Limb (tissue), 2 donors: ENCODE measurements around the gene TLE1.

Experiments used
- DNase-seq, 2 donors: peaks; one replicate each; pipeline ENCODE4 v3.0.0-alpha.2; 2016; ENCODE audit errors: extremely low spot score in 2 of 2

Gene TLE1

DNA sequence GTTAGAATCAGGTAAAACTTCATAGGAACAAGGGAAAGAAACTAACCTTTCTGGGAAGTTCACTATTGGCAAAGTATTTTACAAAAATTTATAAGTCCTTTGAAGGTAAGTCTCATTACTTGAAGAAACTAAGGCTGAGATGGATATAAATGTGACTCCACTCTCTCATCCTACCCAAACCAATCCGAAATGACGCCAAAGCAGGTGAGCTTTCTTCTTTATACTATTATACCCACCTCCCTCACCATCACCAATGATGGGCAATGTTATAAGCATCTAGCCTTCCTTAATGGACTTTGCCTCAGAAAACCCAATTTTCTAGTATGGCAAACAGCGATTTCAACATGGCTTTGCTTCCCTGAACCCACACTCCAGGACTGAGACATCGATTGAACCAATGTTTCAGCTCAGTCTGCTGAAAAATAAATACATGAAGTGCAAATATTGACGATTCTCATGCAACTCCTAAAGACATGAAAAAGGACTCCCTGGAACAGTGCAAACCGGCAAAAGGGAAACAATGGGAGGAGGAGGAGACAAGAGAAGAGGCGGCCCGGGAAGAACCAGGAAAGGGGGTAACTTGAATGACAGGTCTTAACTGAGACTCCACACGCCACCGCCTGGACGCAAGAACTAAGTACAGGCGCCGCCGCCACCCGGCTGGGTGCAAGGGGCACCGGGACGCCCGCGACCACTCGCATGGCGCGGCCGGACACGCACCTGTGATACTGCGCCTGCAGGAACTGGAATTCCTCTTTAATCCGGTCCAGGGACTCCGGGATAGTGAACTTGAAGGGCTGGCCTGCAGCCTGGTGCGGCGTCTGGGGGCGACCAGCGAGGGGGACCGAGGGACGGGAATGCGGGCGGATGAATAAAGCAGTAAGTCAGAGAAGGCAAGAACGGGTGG is 2.5 kb downstream of the TLE1 start:
- peak; percentile 88 to 90 for DNase-seq

DNA sequence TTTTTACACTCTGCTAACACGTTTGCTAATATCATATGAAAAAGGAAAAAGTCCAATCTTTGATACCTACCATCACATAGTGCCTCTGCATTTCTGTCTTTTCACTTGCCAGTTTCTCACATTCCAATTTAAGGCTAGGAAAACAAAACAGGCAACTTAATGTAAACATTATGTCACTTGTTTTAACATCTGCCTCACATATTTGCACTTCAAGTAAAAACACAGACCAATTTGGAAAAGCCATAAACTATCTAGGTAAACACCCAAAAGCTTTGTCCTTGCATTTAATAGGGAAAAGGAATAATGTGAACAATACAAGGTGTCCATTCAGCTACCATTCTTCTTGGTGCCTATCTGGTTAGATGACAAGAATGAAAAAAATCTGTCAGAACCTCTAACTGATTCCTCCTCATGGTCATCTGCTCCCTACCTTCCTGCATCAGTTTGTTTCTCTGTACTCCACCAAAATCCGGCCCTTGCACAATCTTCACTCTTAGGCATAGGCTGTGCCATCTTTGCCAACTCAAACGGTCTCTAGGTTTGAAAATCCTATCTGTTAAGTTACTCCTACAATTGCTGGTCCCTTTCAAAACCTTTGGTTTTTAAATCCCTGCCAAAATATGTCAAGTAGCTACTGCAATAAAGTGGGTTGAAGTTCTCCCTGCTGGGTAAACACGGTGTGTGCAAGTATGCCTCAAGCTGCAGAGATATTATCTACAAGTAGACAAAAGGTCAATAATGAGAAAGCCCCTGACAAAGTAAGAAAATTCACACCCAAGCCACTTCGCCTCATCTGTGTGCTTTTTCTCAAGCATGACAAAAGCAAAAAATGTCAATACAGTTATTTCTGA is 3.4 kb downstream of the TLE1 start:
- no peak for DNase-seq

DNA sequence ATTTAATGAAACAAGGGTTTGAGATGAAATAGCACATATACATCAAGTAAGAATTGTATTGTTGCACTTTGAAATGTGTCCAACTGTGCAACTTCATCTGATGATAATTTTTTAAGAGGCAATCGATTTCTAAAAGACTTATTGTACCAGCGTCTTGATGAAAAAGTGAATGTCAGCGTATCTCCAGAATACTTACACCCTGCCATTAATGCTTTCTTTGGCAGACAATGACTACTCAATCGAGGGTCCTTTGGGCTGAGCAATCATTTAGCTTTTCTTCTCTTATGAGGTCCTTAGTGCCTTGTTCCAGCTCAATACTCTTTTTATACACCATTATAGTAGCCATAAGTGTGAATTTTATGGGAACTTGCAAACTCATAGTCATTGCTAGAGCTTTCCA is 4.7 kb downstream of the TLE1 start:
- no peak for DNase-seq

DNA sequence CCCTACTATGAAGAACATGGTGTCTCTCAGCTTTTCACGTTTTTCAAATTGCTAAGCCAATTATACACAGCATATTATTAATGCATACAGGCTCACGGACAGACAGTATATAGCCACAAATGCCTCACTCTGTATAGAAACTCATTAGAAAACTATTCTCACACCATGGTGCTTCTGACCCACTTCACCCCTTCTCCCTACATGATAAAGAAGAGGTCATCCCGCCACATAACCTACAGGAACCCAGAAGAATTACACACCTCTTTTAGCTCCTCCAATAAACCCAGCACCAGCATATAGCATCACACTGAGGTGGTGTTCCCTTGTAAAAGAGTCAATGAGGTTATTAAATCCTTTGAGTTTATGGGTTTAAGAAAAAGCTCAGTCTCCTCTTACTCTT is 5.6 kb downstream of the TLE1 start:
- no peak for DNase-seq

DNA sequence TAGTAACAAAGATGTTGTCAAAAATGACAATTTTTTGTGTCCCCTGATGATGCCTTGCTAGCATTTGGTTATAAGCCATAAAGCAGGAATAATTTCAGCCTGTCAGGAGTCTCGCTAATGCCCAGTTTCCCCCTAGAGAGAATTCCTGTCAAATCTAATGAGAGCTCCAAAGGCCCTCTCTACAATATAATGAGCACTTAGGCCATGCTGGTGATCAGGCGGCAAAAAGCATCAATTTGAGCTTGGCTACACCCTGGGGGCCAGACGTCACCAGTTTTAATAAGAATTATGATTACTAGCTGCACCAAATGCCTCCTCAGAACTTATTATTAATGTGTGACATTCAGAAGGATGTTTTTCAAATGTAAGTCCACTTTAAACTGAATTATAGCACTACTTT is 6.1 kb downstream of the TLE1 start:
- DNase-seq = no peak

DNA sequence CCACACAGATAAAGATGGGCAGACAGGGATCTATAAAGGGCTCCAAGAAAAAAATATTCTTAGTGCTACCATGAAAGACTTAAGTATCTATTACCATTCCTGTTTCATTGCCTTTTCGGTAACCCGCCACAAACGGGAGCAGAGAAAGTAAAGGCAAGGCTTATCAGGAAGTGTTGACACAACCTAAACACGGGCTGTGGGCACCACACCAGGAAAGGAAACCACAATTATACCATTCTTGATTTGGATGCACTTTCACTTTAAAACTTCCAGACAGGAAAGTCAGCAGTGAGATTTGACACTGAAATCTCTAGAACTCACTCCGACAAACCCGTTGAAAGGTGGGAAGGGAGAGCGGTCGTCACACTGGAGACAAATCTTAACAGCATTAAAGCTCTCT is 6.5 kb downstream of the TLE1 start:
- DNase-seq = no peak

DNA sequence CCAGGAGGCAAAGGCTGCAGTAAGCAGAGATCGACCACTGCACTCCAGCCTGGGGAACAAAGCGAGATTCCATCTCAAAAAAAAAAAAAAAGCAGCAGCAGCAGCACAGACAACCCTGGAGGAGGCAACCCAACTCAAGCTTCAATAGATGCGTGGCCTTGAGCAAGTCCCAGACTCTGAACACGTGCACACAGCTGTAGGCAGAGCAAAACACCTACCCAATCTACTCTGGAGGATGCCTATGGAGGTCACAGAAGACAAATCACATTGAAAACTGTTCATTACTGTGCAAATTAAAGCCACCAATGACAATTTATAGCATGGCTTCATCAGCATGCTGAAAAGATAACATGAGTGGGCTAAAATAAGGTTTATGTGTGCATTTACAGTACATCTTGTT is 7.2 kb downstream of the TLE1 start:
- DNase-seq = no peak

DNA sequence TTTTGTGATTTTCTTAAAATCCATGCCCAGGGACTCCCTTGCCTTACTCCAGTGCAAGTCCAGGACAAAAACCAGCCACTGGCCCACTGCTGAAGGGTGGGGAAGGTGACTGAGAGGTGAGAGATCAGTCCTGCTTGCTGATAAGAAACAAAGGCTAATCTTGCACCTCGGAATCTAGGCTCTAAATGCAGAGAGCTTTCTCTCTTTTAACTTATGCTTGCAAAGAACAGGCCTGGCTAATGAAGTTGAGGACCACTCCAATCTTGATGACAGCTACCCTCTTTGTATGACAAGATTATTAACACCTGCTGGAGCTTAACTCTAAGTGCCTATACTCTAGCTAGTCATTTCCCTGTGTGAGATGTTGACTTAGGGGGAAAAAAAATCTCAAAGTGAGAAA is 8.8 kb downstream of the TLE1 start:
- DNase-seq = no peak

DNA sequence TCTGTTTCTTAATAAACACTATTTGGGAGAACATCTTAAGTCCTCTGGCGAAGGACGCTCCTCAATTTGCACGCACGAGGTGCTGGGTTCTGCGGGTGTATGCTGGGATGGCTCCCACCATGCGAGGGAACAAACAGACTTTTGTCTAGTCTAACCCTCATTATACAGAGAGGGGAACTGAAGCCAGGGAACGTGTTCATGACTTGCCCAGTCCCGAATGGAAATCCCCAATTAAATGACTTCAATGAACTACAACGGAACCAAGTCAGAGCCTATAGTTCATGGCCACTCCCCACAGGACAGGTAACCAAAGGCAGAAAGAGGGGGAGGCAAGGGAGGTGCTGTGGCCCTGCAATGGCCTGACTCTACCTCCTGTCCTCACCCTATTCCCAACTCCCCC is 9.3 kb downstream of the TLE1 start:
- no peak for DNase-seq

DNA sequence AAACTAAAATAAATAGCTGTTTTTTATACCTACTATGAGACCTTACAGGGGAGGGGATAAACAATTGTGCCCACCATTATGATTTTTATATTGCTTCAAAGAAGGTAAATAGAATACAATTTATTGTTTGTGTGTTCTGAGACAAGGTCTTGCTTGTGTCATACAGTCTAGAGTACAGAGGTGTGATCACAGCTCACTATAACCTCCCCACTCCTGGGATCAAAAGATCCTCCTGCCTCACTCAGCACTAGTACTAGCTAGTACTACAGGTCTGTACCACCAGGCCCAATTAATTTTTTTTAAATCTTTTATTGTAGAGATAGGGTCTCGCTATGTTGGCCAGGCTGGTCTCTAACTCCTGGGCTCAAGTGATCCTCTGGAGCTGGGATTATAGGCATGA is 11.3 kb downstream of the TLE1 start:
- no peak for DNase-seq

DNA sequence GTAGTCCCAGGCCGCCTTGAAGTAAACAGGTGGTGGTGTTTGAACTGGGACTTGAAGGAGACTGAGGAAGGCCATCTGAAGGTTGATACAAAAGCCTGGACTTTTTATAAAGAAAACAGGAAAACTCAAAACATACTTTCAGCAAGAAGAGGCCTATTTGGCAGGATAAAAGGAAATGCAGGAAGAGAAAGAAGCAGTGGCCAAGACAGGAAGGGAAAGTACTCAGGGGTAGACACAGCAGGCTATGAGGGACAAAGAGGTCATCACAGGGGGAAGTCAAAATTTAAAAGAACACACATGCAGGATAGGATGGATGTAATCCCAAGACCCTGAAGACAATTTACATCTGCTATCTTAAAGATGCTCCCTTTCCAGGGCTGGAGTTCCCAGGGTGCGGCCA is 13.0 kb downstream of the TLE1 start:
- no peak for DNase-seq

DNA sequence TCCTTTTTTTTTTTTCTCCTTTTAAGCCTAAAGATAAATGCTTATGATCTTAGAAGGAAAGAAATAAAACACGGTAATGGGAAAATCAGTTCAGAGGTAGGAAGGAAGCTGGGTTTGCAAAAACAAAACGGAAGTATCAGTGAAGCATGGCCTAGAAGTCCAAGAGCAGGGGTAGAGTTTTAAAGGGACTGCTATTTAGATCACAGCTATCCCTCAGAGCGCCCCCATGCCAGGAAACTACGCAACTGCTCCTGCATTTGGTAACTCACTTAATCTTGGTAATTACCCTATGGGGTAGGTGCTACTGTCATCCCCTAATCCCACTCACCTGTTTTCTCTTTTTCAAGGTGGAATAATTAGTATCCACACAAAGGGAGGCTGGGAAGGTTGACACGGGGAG is 16.0 kb downstream of the TLE1 start:
- DNase-seq = no peak

DNA sequence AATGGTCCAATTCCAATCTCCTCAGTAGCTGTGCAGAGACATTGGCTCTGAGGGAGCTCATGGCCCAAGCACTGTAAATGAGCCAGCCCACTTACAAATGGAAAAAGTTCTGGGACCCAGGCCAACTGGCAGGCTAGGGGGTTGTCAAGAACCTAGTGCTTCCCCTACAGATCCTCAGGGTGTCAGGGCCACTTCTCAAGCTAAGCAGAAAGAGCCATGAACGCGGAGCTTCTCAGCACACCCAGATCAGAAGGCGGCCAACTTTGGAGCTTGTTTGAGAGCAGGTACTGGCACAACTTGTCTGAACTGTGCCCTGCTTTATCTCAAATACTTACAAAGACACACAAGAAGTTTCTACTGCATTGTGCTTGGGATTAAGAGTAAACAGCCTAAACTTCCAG is 17.5 kb downstream of the TLE1 start:
- peak; percentile 80 to 86 for DNase-seq

DNA sequence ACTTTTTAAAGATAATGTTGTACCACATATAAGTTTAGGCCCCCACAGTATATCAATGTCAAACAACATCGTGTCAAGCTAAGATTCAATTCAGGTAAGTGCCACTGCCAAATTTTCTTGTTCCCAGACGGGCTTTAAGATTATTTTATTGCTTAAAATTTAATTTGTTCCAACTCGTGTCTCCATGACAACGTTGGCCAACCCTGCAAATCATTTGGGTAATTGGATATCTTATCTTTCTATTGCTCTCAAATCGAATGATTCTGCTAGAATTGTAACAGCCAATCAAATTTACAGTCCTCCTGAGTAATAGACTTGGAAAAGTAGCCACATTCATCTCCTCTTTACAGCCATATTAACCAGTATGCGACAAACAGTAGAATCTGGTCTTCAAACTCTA is 19.5 kb downstream of the TLE1 start:
- no peak for DNase-seq

DNA sequence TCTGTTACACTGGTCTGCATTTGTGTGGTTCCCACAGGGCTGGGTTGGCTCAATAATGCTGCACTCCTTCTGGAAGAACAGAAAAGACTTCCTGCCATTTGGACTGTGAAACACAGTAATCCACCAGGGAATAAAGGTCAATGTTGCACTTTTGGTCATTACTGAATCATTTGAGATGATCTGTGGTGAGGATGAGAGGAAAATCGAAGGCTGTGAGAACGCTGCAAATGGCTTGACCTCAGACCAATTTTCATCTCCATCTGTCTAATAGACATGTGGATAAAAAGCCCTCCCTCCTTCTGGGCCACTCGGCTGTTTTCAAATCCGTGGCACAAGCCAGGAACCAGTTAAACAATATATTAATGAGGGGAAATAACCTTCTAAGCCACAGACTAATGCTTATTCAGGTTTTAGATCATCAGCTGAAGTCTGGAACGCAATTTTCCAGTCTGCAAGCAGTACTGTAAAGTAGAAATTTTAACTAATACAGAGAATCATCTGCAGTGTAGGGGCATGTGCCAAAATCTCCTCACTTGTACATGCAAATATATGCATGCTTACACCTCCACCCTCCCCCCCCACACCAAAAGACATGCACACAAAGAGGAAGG is 20.2 kb downstream of the TLE1 start:
- peak in 1 of 2 donors; percentile 39 for DNase-seq

DNA sequence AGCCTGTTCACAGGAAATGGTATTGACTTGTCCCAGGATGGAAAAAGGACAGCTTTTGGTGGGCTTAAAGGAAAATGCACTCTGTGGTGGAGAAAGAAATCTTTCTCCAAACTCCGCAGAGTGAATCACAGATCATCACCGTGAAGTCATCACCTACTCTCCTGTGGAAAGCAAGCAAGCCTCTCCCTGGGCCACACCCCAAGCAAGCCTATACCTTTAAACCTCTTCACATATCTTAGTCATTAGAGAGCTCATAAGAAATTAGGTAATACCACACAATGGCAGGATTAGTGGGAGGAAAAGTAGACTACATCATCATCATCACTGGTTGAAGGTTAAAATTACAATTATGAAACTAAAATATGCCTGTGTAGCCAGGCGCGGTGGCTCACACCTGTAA is 23.2 kb downstream of the TLE1 start:
- DNase-seq = no peak

DNA sequence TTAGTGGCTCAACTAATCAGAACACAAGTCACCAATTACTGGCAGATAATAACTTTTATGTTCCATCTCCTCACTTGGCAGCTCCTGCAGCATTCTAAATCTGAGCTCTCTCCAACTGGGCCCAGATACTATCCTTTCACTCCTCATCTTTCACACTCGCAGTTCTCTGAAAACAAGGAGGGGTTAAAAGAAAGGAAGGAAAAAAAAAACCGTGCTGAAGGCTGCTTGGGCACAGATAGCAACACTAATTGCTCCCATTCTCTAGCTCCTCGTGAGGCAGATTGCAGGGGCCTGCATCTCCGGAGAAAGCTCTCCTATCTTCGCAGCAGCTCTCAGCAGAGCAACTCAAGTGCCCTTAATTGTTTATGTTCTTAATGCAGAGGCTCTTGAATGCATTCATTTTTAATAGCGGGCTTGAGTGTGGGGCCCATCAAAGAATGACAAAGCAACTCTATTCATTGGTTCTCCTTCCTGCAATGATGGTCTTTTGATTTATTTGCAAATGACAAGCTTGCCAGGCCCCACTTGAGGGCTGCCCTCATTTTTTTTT is 23.9 kb downstream of the TLE1 start:
- no peak for DNase-seq

DNA sequence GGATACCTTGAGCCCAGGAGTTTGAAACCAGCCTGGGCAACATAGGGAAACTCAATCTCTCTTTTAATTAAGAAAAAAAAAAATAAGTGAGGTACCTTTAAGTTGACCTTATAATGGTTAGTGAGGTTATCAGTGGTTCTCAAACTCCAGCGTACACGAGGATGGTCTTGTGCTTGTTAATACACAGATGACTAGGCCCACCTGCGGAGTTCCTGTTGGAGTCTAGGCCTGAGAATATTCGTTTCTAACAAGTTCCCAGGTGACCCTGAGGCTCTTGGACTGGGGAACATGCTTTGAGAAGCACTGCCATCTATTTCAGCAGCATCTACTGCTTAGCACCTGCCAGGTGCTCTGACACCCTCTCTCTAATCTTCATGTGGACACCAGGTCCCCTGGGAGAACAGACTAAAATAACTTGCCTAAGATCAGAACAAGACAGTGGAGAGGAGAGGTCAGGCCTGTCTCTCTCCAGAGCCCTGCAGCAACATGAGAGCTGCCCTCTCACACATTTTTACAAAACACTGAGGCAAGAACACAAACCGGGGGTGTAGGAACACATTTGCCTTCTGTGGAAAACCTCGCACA is 24.6 kb downstream of the TLE1 start:
- DNase-seq = no peak

DNA sequence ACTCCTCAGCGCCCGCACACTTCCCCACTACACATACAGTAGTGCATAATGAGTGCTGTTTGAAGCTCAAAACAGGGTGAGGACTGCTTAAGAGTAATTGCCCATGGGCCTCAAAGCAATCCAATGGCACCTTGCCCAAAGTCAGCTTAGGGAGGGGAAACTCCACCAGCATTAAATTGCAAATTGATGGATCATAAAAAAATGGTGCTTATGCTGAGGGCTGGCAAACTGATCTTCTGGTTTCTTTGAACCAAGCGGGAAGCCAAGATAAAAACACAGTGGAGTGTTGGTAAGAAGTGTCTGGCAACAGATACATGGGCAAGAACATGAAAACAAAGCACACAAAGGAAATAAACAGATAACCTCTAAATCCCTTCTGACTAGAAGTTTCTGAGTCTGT is 28.0 kb downstream of the TLE1 start:
- DNase-seq = no peak

DNA sequence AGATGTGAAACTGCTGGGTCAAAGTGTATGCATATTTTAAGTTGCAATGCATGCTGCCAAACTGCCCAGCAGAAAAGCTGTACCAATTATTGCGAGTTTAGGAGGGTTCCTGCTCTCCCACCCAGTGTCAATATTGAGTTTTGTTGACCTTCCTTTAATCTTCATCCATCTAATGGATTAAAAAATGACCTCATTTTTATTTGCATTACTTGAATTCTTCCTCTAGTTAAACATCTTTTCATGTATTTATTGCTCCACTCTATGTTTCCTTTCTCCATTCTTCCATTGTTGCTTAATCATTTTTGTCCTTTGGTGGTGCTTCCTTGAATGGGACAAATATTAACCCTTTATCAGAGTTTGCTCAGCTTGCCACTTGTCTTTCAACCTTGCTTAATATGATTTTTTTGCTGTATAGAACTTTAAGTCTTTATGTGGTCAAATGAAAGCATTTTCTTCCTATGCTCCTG is 32.4 kb downstream of the TLE1 start:
- no peak for DNase-seq

DNA sequence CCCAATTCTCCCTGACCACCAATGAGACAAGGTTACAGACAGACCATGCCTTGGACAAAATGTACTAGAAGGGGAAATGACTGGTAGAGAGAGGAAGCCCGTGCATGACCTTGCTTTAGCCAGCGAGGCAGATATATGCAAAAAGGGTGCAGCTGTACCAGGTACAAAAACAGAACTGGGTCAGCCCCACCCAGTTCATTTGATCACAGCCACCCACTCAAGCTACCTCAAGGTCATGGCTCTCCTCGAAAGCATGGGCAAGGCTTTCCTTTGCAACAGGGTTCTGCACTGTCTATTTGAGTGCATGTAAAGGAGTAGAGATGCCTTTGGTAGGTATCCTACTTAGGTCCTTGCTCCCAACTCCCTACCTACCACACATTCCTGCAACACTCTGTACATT is 33.3 kb downstream of the TLE1 start:
- DNase-seq = no peak

DNA sequence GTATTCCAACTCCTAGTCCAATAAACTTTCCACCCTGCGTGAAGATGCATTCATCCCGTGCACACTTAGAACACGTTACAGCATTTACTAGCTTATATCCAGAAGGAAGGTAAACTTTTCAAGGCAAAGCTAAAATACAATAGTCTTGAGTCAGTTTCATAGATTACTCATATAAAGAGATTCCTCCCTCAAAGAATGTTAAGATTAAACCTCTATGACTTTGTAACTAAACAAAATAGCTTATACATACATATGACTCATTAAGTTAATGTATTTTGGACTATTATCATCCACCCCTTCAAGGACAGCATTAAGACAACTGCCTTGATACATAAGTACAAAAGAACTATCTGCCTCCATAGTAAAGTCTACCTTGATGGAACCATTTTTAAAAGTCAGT is 36.1 kb downstream of the TLE1 start:
- no peak for DNase-seq
